HL-60 (cell line): ENCODE results near the gene ASCL2.

Experiments used
- CTCF ChIP-seq: IDR thresholded peaks from one replicate; pipeline ENCODE4 v1.5.1; 2011; ENCODE audit warnings: low read length, control low read depth, inconsistent platforms; ENCODE audit not compliant: insufficient read depth
- GABPA ChIP-seq: IDR thresholded peaks from 2 replicates; pipeline ENCODE4 v1.6.1; 2012; ENCODE audit warnings: low read depth
- POLR2AphosphoS5 ChIP-seq: IDR thresholded peaks from 2 replicates; pipeline ENCODE4 v1.6.1; 2012; ENCODE audit warnings: low read depth
- SPI1 ChIP-seq: IDR thresholded peaks from 2 replicates; pipeline ENCODE4 v1.6.1; 2012; ENCODE audit warnings: low read depth, mild to moderate bottlenecking, borderline replicate concordance
- TF ChIP-seq, protein P1 (sequence below): IDR thresholded peaks from 2 replicates; pipeline ENCODE4 v1.6.1; 2012; ENCODE audit warnings: low read depth; ENCODE audit not compliant: insufficient replicate concordance

DNA sequence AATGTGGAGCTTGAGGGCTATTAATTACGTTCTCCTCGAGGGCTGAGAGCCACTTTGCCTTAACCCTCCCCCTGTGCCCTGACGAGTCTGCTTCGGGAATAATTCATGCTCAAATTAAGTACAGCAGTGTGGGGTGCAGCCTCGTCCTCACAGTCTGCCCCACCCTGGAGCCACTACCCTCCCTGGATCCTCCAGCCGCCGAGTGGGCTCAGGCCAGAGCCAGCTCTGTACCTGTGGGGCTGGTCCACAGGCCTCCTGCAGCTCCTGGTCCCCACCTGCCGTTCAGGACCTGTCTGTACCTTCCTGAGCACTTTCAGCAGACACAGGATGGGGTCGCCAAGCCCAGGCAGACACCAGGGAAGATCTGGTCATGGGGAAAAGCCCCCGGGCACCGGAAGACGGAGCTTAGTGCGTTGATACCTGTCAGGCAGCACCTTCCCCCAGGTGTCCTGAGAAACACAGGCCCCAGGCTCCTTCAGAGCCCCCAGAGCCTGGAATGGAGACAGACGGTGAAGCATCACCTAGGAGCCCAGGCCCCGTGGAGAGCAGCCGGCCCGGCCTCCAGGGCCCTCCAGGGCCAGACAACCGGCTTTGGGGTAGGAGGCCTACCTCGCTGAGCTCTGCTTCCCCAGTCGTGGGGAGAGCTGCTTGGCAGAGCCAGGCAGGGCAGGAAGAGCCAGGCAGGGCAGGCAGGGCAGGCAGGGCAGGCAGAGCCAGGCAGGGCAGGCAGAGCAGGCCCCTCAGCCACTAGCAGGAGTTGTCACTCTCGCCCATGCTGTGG, 41.2 kb upstream of the ASCL2 start:
- TF ChIP-seq CTCF (no peak), SPI1 (no peak), GABPA (no peak), POLR2AphosphoS5 (peak; percentile 16; the same call in 1 of the 2 replicates)
- TF ChIP-seq, protein P1, sequence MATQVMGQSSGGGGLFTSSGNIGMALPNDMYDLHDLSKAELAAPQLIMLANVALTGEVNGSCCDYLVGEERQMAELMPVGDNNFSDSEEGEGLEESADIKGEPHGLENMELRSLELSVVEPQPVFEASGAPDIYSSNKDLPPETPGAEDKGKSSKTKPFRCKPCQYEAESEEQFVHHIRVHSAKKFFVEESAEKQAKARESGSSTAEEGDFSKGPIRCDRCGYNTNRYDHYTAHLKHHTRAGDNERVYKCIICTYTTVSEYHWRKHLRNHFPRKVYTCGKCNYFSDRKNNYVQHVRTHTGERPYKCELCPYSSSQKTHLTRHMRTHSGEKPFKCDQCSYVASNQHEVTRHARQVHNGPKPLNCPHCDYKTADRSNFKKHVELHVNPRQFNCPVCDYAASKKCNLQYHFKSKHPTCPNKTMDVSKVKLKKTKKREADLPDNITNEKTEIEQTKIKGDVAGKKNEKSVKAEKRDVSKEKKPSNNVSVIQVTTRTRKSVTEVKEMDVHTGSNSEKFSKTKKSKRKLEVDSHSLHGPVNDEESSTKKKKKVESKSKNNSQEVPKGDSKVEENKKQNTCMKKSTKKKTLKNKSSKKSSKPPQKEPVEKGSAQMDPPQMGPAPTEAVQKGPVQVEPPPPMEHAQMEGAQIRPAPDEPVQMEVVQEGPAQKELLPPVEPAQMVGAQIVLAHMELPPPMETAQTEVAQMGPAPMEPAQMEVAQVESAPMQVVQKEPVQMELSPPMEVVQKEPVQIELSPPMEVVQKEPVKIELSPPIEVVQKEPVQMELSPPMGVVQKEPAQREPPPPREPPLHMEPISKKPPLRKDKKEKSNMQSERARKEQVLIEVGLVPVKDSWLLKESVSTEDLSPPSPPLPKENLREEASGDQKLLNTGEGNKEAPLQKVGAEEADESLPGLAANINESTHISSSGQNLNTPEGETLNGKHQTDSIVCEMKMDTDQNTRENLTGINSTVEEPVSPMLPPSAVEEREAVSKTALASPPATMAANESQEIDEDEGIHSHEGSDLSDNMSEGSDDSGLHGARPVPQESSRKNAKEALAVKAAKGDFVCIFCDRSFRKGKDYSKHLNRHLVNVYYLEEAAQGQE, result no peak
